ENCODE results near the gene PPP1R13B. TPM values are rescaled to one million over a fixed set of nuclear protein-coding genes. Genes with fewer than 3 reads are reported as not detected.
A peak's percentile ranks its signal among the peaks of the same experiment; 100 is the strongest.

PPP1R13B gene
- polyA plus RNA-seq, 1 of the 3 experiments (the other 2 are of a cell fraction), result 5.7 TPM

DNA sequence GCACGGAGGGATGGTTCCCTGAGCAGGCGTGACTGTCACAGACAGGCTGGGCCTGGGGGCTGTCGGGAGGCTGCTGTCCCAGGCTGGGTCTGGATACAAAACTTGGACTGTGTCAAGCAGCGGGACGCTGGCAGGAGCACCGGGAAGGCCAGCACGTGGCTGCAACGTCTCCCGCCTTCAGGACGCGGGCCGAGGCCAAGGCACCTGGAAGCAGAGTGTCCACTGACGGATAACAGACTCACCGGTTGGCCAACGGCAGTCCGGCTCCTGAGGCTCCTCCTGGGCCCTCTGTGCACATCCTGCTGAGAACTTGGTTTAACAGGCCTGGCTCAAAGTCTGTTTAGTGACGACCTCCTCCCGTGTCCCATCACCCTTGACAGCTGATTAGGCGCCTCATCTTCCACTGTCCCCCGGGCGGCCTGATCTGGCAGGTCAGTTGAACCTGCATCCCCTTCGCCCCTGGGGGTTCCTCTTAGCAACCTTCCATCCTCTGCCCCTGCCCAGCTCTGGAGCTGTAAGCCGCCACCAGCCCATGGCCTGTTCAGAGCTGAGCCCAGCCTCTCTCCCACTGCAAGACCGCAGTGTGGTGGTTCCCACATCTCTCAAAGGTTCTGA, 134.6 kb downstream of the PPP1R13B start:
- Histone ChIP-seq H3K9ac (no peak overlapping the region), H3K27ac (ENCODE audit: low read depth in 2 of 2, low read length in 1 of 2) (peak overlapping the region in 1 of 2 experiments; percentile 47; a peak in 1 of 4 replicates), H3K4me3 (ENCODE audit: low read depth in 2 of 2, low read length in 1 of 2) (no peak overlapping the region), H3K27me3 (ENCODE audit: insufficient read depth) (no peaks in the 10 kb centered on the region), H3K4me1 (ENCODE audit: control insufficient read depth in 1 of 2, insufficient read depth in 2 of 2, low read depth in 1 of 2, low read length in 1 of 2) (peaks cover 11 to 37% of the 10 kb centered on the region in 2 experiments; a peak in 2 of 4 replicates), H3K4me2 (no peak overlapping the region), H4K20me1 (ENCODE audit: insufficient read depth) (peaks cover 11% of the 10 kb centered on the region; the same call in 1 of the 2 replicates), H3K9me3 (no peaks in the 10 kb centered on the region), H3K9me2 (no peaks in the 10 kb centered on the region), H3K36me3 (replicated peaks in 1 of 2; ENCODE audit: control insufficient read depth in 1 of 2, insufficient read depth in 2 of 2, low read length in 1 of 2) (peaks cover 0 to 18% of the 10 kb centered on the region in 2 experiments), H2AFZ (ENCODE audit: low read depth) (no peak overlapping the region), H3F3A (replicated peaks; ENCODE audit: insufficient read depth) (no peaks in the 10 kb centered on the region), H3K79me2 (ENCODE audit: insufficient read depth) (peaks cover 39% of the 10 kb centered on the region)
- DNase-seq, result no peak
- WGBS (ENCODE audit: low lambda C conversion rate), result 98% methylated on average over 6 of the region's 24 CpGs
- ChIA-PET CTCF (no interaction called here), POLR2A (interaction anchor here (0.9 kb wide), 1 partner anchor 12 kb away, joined by 4 read pairs; no protein-coding TSS in a partner anchor)
- no peak for TF ChIP-seq MEF2A (IDR thresholded peaks at IDR 0.05; ENCODE audit: borderline replicate concordance, low read depth)
- TF ChIP-seq POLR2AphosphoS5 (IDR thresholded peaks at IDR 0.05; ENCODE audit: low read depth, low read length), result 0 out of 2 replicates have a peak, but pooled peaks have one; percentile 3

DNA sequence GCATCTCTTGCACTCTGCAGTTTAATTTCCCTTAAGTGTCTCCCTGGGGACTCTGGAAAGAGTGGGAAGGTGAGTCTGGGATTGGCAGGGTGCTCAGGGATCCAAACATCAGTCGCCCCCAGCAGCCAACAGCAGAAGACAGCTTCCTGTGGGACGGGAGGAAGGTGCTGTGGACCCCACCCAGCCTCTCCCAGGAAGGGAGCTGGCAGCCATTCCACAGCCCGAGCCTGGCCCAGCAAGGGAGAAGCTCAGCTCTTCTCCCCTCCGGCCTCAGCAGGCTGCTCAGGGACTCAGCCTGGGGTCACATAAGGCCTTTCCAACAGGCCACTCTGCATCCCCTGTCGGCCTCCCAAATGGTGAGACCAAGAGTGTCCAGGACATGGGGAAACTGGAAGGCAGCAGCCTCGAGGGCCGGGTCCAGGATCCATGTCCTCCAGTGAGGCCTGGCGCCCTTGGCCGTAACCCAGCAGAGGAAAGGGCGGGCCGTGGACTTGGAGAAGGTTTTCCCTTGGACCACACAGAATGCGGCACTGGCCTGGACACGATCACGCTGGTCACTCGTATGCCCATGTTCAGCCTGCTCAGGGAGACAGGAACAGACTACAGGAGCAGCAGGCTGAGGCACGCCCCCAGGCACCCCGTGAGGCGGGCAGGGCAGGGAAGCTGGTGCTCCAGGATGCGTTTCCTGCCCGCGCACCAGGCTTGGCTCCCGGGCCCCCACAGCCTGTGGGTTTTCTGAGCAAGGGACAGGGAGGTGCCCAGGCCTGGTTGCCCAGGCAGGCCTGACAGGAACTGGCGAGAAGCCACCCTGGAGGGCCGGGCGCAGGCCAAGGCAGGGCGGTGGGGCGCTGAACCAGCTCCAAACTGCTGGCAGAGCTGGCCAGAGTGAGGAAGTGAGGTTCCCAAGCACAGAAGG, 135.6 kb downstream of the PPP1R13B start:
- H2AFZ ChIP-seq (ENCODE audit: low read depth), result no peak overlapping the region
- no peak for DNase-seq
- H3K4me2 ChIP-seq, result no peak overlapping the region
- H3K4me1 ChIP-seq (ENCODE audit: control insufficient read depth in 1 of 2, insufficient read depth in 2 of 2, low read depth in 1 of 2, low read length in 1 of 2), result peaks cover 9 to 36% of the 10 kb centered on the region in 2 experiments; a peak in 2 of 4 replicates
- peaks cover 0 to 26% of the 10 kb centered on the region in 2 experiments for H3K36me3 ChIP-seq (replicated peaks in 1 of 2; ENCODE audit: control insufficient read depth in 1 of 2, insufficient read depth in 2 of 2, low read length in 1 of 2)
- no peak overlapping the region for H3K4me3 ChIP-seq (ENCODE audit: low read depth in 2 of 2, low read length in 1 of 2)
- H3K79me2 ChIP-seq (ENCODE audit: insufficient read depth), result peaks cover 30% of the 10 kb centered on the region
- H3K27me3 ChIP-seq (ENCODE audit: insufficient read depth), result no peaks in the 10 kb centered on the region
- H3K9ac ChIP-seq, result no peak overlapping the region
- WGBS (ENCODE audit: low lambda C conversion rate), result 91% methylated on average over 18 of the region's 27 CpGs
- TF ChIP-seq, protein P1, sequence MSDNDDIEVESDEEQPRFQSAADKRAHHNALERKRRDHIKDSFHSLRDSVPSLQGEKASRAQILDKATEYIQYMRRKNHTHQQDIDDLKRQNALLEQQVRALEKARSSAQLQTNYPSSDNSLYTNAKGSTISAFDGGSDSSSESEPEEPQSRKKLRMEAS (IDR thresholded peaks at IDR 0.05; ENCODE audit: low read depth), result no peak
- TF ChIP-seq NFIC (IDR thresholded peaks at IDR 0.05; ENCODE audit: borderline replicate concordance) (no peak), SMC3 (IDR thresholded peaks at IDR 0.05; ENCODE audit: low read depth, low read length) (no peak), EZH2phosphoT487 (IDR thresholded peaks at IDR 0.05; ENCODE audit: borderline replicate concordance, low read depth) (no peak), RCOR1 (IDR thresholded peaks at IDR 0.05; ENCODE audit: low read length) (no peak), TEAD4 (IDR thresholded peaks at IDR 0.05; ENCODE audit: borderline replicate concordance, insufficient read depth) (no peak), RFX5 (IDR thresholded peaks at IDR 0.05; ENCODE audit: low read length) (no peak), MEF2A (IDR thresholded peaks at IDR 0.05; ENCODE audit: borderline replicate concordance, low read depth) (no peak), RAD21 (IDR thresholded peaks at IDR 0.05; ENCODE audit: low read length) (no peak), RXRA (IDR thresholded peaks at IDR 0.05; ENCODE audit: borderline replicate concordance, low read depth) (no peak), TAF1 (IDR thresholded peaks at IDR 0.05; ENCODE audit: borderline replicate concordance, low read depth, low read length) (no peak)
- TF ChIP-seq, protein P2, sequence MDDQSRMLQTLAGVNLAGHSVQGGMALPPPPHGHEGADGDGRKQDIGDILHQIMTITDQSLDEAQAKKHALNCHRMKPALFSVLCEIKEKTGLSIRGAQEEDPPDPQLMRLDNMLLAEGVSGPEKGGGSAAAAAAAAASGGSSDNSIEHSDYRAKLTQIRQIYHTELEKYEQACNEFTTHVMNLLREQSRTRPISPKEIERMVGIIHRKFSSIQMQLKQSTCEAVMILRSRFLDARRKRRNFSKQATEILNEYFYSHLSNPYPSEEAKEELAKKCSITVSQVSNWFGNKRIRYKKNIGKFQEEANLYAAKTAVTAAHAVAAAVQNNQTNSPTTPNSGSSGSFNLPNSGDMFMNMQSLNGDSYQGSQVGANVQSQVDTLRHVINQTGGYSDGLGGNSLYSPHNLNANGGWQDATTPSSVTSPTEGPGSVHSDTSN (IDR thresholded peaks at IDR 0.05), result no peak
- TF ChIP-seq, protein P3, sequence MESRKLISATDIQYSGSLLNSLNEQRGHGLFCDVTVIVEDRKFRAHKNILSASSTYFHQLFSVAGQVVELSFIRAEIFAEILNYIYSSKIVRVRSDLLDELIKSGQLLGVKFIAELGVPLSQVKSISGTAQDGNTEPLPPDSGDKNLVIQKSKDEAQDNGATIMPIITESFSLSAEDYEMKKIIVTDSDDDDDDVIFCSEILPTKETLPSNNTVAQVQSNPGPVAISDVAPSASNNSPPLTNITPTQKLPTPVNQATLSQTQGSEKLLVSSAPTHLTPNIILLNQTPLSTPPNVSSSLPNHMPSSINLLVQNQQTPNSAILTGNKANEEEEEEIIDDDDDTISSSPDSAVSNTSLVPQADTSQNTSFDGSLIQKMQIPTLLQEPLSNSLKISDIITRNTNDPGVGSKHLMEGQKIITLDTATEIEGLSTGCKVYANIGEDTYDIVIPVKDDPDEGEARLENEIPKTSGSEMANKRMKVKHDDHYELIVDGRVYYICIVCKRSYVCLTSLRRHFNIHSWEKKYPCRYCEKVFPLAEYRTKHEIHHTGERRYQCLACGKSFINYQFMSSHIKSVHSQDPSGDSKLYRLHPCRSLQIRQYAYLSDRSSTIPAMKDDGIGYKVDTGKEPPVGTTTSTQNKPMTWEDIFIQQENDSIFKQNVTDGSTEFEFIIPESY (IDR thresholded peaks at IDR 0.05; ENCODE audit: borderline replicate concordance, low read depth), result no peak
- TF ChIP-seq, protein P4, sequence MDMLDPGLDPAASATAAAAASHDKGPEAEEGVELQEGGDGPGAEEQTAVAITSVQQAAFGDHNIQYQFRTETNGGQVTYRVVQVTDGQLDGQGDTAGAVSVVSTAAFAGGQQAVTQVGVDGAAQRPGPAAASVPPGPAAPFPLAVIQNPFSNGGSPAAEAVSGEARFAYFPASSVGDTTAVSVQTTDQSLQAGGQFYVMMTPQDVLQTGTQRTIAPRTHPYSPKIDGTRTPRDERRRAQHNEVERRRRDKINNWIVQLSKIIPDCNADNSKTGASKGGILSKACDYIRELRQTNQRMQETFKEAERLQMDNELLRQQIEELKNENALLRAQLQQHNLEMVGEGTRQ (IDR thresholded peaks at IDR 0.05; ENCODE audit: borderline replicate concordance, low read depth, low read length), result no peak
- TF ChIP-seq, protein P5, sequence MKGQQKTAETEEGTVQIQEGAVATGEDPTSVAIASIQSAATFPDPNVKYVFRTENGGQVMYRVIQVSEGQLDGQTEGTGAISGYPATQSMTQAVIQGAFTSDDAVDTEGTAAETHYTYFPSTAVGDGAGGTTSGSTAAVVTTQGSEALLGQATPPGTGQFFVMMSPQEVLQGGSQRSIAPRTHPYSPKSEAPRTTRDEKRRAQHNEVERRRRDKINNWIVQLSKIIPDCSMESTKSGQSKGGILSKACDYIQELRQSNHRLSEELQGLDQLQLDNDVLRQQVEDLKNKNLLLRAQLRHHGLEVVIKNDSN (IDR thresholded peaks at IDR 0.05; ENCODE audit: borderline replicate concordance, low read depth), result no peak
- no peaks in the 10 kb centered on the region for H3K9me3 ChIP-seq
- ChIA-PET CTCF (no interaction called here), POLR2A (interaction anchor here (0.9 kb wide), 1 partner anchor 9 kb away, joined by 3 read pairs; no protein-coding TSS in a partner anchor)
- H3F3A ChIP-seq (replicated peaks; ENCODE audit: insufficient read depth), result no peaks in the 10 kb centered on the region
- H3K9me2 ChIP-seq, result no peaks in the 10 kb centered on the region
- peak overlapping the region in 1 of 2 experiments; percentile 47; a peak in 1 of 4 replicates for H3K27ac ChIP-seq (ENCODE audit: low read depth in 2 of 2, low read length in 1 of 2)
- peaks cover 3% of the 10 kb centered on the region; the same call in 1 of the 2 replicates for H4K20me1 ChIP-seq (ENCODE audit: insufficient read depth)
